Natural killer cell (primary cell): Measurements from ENCODE around the gene MYZAP. TPM values are rescaled to one million over a fixed set of nuclear protein-coding genes. Genes with fewer than 3 reads are reported as not detected.
"Not testable (repeated sequence)": the region's sequence is repeated elsewhere in the genome, so short reads cannot be mapped to it uniquely, and the experiment has no call there.

ENCODE experiments used
- ATAC-seq, 3 donors: fragments of 150-1000 bp in 2 of 3; fragments of 200-7000 bp in 1 of 3; cut with Tn5 transposase; 1 replicate in 1 of 3; 2 replicates in 2 of 3; pipeline ENCODE4 v1.10.0; 2021; ENCODE audit warnings: mild to moderate bottlenecking in 2 of 3, moderate library complexity in 2 of 3
- DNase-seq, 2 donors: peaks; one replicate each; pipeline versions ENCODE4 v3.0.0 to v3.0.0-alpha.2; 2013 to 2021; ENCODE audit warnings: mixed read lengths in 1 of 2
- H3K27ac ChIP-seq: one replicate; pipeline ENCODE4 v1.5.1; 2013; ENCODE audit warnings: mild to moderate bottlenecking, low read length
- H3K27me3 ChIP-seq: one replicate; pipeline ENCODE4 v1.6.1; 2013; ENCODE audit warnings: low read length; ENCODE audit not compliant: control insufficient read depth, insufficient read depth
- H3K36me3 ChIP-seq: one replicate; pipeline ENCODE4 v1.6.1; 2013; ENCODE audit warnings: low read length; ENCODE audit not compliant: control insufficient read depth, insufficient read depth
- H3K4me1 ChIP-seq: one replicate; pipeline ENCODE4 v1.6.1; 2013; ENCODE audit warnings: low read length; ENCODE audit not compliant: control insufficient read depth, insufficient read depth
- H3K4me3 ChIP-seq: one replicate; pipeline ENCODE4 v1.5.1; 2013; ENCODE audit warnings: low read length
- H3K9me3 ChIP-seq: one replicate; pipeline ENCODE4 v1.6.1; 2013; ENCODE audit warnings: low read length; ENCODE audit not compliant: control insufficient read depth, insufficient read depth
- H3K27ac Mint-ChIP-seq, 2 donors: one replicate each; pipeline ENCODE4 v1.8.0; 2022; ENCODE audit warnings: mild to moderate bottlenecking in 2 of 2, mixed read lengths in 2 of 2, moderate library complexity in 1 of 2
- H3K27me3 Mint-ChIP-seq, 2 donors: one replicate each; pipeline ENCODE4 v1.8.0; 2022; ENCODE audit warnings: low read depth in 2 of 2, mixed read lengths in 2 of 2
- H3K36me3 Mint-ChIP-seq: one replicate; pipeline ENCODE4 v1.8.0; 2022; ENCODE audit warnings: mixed read lengths
- H3K4me1 Mint-ChIP-seq, 2 donors: one replicate each; pipeline ENCODE4 v1.8.0; 2022; ENCODE audit warnings: mixed read lengths in 2 of 2
- H3K4me3 Mint-ChIP-seq: one replicate; pipeline ENCODE4 v1.8.0; 2022; ENCODE audit warnings: mild to moderate bottlenecking, moderate library complexity, mixed read lengths
- H3K9me3 Mint-ChIP-seq, 2 donors: one replicate each; pipeline ENCODE4 v1.8.0; 2022; ENCODE audit warnings: mixed read lengths in 2 of 2
- CTCF ChIP-seq: fragments of 200-600 bp; IDR thresholded peaks from one replicate; pipeline ENCODE4 v1.8.0; 2022; ENCODE audit warnings: antibody characterized with exemption
- WGBS: methylation state at CpG from one replicate; pipeline ENCODE4 v1.1.7; 2013; ENCODE audit warnings: missing lambda C conversion rate; ENCODE audit not compliant: insufficient coverage; 5-methylcytosine and 5-hydroxymethylcytosine counted together
- intact Hi-C: fragments of 100-400 bp; cut with micrococcal nuclease; formaldehyde crosslinking; loops from one replicate; pipeline ENCODE4 v1.14.2; 2022
- total RNA-seq, 4 donors: library from RNA; stranded (reverse); fragments of 120-200 nt in 1 of 4; gene quantifications; one replicate each; pipeline versions ENCODE4 v1.2.3 to v1.2.4, GENCODE V29; 2013 to 2022

MYZAP gene
- total RNA-seq, 3 donors from 2014 or later (not counting 1 experiment from before 2014, with no cell fraction given): not detected

GRCh38 chr15:57611938-57612337 lies 20.2 kb downstream of the MYZAP start:
- no peaks in the 10 kb centered on the region for H3K4me1 ChIP-seq
- Mint-ChIP-seq H3K9me3 (no peaks in the 10 kb centered on the region), H3K4me3 (no peak overlapping the region), H3K4me1 (no peaks in the 10 kb centered on the region), H3K36me3 (no peaks in the 10 kb centered on the region), H3K27ac (no peak overlapping the region), H3K27me3 (peaks cover 0 to 13% of the 10 kb centered on the region in 2 donors)
- DNase-seq: no peak
- TF ChIP-seq CTCF: no peak
- H3K36me3 ChIP-seq: no peaks in the 10 kb centered on the region
- no peak overlapping the region for H3K4me3 ChIP-seq
- 81% methylated on average over 3 of the region's 3 CpGs for WGBS
- no peak overlapping the region for H3K27ac ChIP-seq
- no peaks in the 10 kb centered on the region for H3K27me3 ChIP-seq
- ATAC-seq: no peak
- H3K9me3 ChIP-seq: no peaks in the 10 kb centered on the region
- intact Hi-C loops: no loop called here

GRCh38 chr15:57614241-57614640 lies 22.5 kb downstream of the MYZAP start:
- Histone ChIP-seq H3K27me3 (no peaks in the 10 kb centered on the region), H3K4me3 (no peak overlapping the region), H3K27ac (no peak overlapping the region), H3K36me3 (no peaks in the 10 kb centered on the region), H3K9me3 (no peaks in the 10 kb centered on the region), H3K4me1 (no peaks in the 10 kb centered on the region)
- no peak for TF ChIP-seq CTCF
- intact Hi-C loops: no loop called here
- Mint-ChIP-seq H3K36me3 (no peaks in the 10 kb centered on the region), H3K4me3 (no peak overlapping the region), H3K4me1 (no peaks in the 10 kb centered on the region), H3K9me3 (no peaks in the 10 kb centered on the region), H3K27ac (no peak overlapping the region), H3K27me3 (peaks cover 0 to 13% of the 10 kb centered on the region in 2 donors)
- no peak for DNase-seq
- no peak for ATAC-seq
- WGBS: 86% methylated on average over 7 of the region's 7 CpGs

- not testable (repeated sequence) for ATAC-seq, H3K4me1 Mint-ChIP-seq
These were observed 24.3 kb downstream of the MYZAP start for GRCh38 chr15:57615951-57616496.

GRCh38 chr15:57618325-57618724 lies 26.6 kb downstream of the MYZAP start:
- H3K36me3 ChIP-seq: no peaks in the 10 kb centered on the region
- Mint-ChIP-seq H3K9me3 (no peaks in the 10 kb centered on the region), H3K27ac (no peak overlapping the region), H3K4me3 (no peak overlapping the region), H3K36me3 (no peaks in the 10 kb centered on the region), H3K27me3 (peaks cover 0 to 24% of the 10 kb centered on the region in 2 donors), H3K4me1 (no peaks in the 10 kb centered on the region)
- H3K27ac ChIP-seq: no peak overlapping the region
- no peaks in the 10 kb centered on the region for H3K9me3 ChIP-seq
- H3K4me3 ChIP-seq: no peak overlapping the region
- WGBS: 60% methylated on average over 1 of the region's 1 CpG
- H3K4me1 ChIP-seq: no peaks in the 10 kb centered on the region
- H3K27me3 ChIP-seq: peaks cover 4% of the 10 kb centered on the region
- intact Hi-C loops: no loop called here
- ATAC-seq (no peak), DNase-seq (no peak)
- TF ChIP-seq CTCF: no peak

More at GRCh38 chr15:57615951-57616496, 24.3 kb downstream of the MYZAP start:
- H3K27me3 ChIP-seq, intact Hi-C loops, DNase-seq, H3K4me1 ChIP-seq, H3K9me3 Mint-ChIP-seq, H3K27ac ChIP-seq, H3K27ac Mint-ChIP-seq, H3K36me3 ChIP-seq, H3K9me3 ChIP-seq, H3K4me3 ChIP-seq, H3K4me3 Mint-ChIP-seq, H3K36me3 Mint-ChIP-seq: not testable (repeated sequence)
- WGBS: 92% methylated on average over 6 of the region's 8 CpGs
- peaks cover 0 to 13% of the 10 kb centered on the region in 2 donors for H3K27me3 Mint-ChIP-seq
